Psoas muscle (tissue), 8 donors: ENCODE results near the gene BMP6. TPM values are rescaled to one million over a fixed set of nuclear protein-coding genes. Genes with fewer than 3 reads are reported as not detected.

Source experiments
- ATAC-seq, 4 donors: fragments of 200-7000 bp; cut with Tn5 transposase; one replicate each; pipeline ENCODE4 v1.9.1; 2020; ENCODE audit warnings: moderate library complexity in 3 of 4, mild to moderate bottlenecking in 2 of 4
- DNase-seq, 2 donors: peaks; one replicate each; pipeline ENCODE4 v3.0.0-alpha.2; 2020
- H3K27ac ChIP-seq: fragments of 200-600 bp; one replicate; pipeline ENCODE4 v1.8.0; 2022
- H3K27me3 ChIP-seq, 3 donors: fragments of 200-600 bp in 1 of 3; one replicate each; pipeline versions ENCODE4 v1.6.1 to v1.8.0; 2013 to 2022; ENCODE audit warnings: low read length in 2 of 3, mild to moderate bottlenecking in 2 of 3, moderate library complexity in 1 of 3; ENCODE audit not compliant: insufficient read depth in 3 of 3
- H3K36me3 ChIP-seq, 2 donors: fragments of 200-600 bp in 1 of 2; one replicate each; pipeline versions ENCODE4 v1.6.1 to v1.8.0; 2013 to 2022; ENCODE audit warnings: low read depth in 1 of 2, mild to moderate bottlenecking in 1 of 2, moderate library complexity in 1 of 2; ENCODE audit not compliant: insufficient read depth in 1 of 2
- H3K4me1 ChIP-seq: fragments of 200-600 bp; one replicate; pipeline ENCODE4 v1.8.0; 2022
- H3K4me3 ChIP-seq: fragments of 200-600 bp; one replicate; pipeline ENCODE4 v1.8.0; 2022; ENCODE audit warnings: mild to moderate bottlenecking
- H3K9me3 ChIP-seq: fragments of 200-600 bp; one replicate; pipeline ENCODE4 v1.8.0; 2022
- CTCF ChIP-seq: fragments of 200-600 bp; IDR thresholded peaks from one replicate; pipeline ENCODE4 v1.8.0; 2022; ENCODE audit warnings: antibody characterized with exemption
- WGBS, 3 donors: extraction: QIAGEN DNeasy Blood & Tissue Kit; methylation state at CpG; one replicate each; pipeline versions ENCODE4 v1.1.6 to v1.1.7; 2013; 5-methylcytosine and 5-hydroxymethylcytosine counted together
- intact Hi-C, 2 donors: fragments of 100-400 bp; cut with DNase I; formaldehyde crosslinking; loops; one replicate each; pipeline versions ENCODE4 v1.11.0 to v1.14.2; 2022
- polyA plus RNA-seq, 3 donors: library from polyadenylated mRNA; stranded (reverse); fragments of 200-250 nt; gene quantifications; one replicate each; pipeline ENCODE4 v1.2.3, GENCODE V29; 2013
- total RNA-seq, 4 donors: library from RNA; stranded (reverse); fragmentation: NEBNext Ultra II Directional in 2 of 4; extraction: Animal tissue kit (Norgen Biotek cat#: 25700) in 2 of 4; gene quantifications; one replicate each; pipeline versions ENCODE4 v1.2.1 to v1.2.4, GENCODE V29; 2021 to 2023
- donor health status: healthy with polysubstance abuse.
- donor health status: DM: no; HTN: no; CAD: no; lungs with moderate emphysema.
- donor health status: Bipolar disorder and iron deficiency.
- donor health status: healthy.
- donor health status: DM: yes; HTN: yes; CAD: no.
- donor health status: DM: no; HTN: no; CAD: no.
- donor health status: DM: no; HTN: no; CAD: no.
- donor health status: DM: yes; HTN: yes; CAD: no.

The BMP6 gene
- total and polyA plus RNA-seq, 7 donors = 0.96 to 4.9 (median 3.4) TPM

- no peak for DNase-seq
- H3K36me3 ChIP-seq = no peaks in the 10 kb centered on the region
- H3K27me3 ChIP-seq = peaks cover 0 to 8% (median 2%) of the 10 kb centered on the region in 3 donors
- H3K27ac ChIP-seq = no peak overlapping the region
- no peak for ATAC-seq
- H3K9me3 ChIP-seq = no peaks in the 10 kb centered on the region
- no peak overlapping the region for H3K4me3 ChIP-seq
- no peak for TF ChIP-seq CTCF
- 86 to 87% (median 87%) methylated on average over 7 of the region's 7 CpGs for WGBS, 3 donors
- H3K4me1 ChIP-seq = no peaks in the 10 kb centered on the region
- intact Hi-C loops = no loop called here
These were observed 24.3 kb downstream of the BMP6 start for GRCh38 chr6:7750197-7750596.

GRCh38 chr6:7758456-7758855 is 32.6 kb downstream of the BMP6 start:
- DNase-seq (peak; percentile 43 to 61), ATAC-seq (peak in 1 of 4 donors; percentile 33)
- H3K9me3 ChIP-seq = no peaks in the 10 kb centered on the region
- no peaks in the 10 kb centered on the region for H3K36me3 ChIP-seq
- intact Hi-C loops = no loop called here
- 26 to 29% (median 28%) methylated on average over 7 of the region's 7 CpGs for WGBS, 3 donors
- no peak overlapping the region for H3K27ac ChIP-seq
- peaks cover 0 to 8% (median 2%) of the 10 kb centered on the region in 3 donors for H3K27me3 ChIP-seq
- no peak for TF ChIP-seq CTCF
- no peaks in the 10 kb centered on the region for H3K4me1 ChIP-seq
- H3K4me3 ChIP-seq = no peak overlapping the region

DNA sequence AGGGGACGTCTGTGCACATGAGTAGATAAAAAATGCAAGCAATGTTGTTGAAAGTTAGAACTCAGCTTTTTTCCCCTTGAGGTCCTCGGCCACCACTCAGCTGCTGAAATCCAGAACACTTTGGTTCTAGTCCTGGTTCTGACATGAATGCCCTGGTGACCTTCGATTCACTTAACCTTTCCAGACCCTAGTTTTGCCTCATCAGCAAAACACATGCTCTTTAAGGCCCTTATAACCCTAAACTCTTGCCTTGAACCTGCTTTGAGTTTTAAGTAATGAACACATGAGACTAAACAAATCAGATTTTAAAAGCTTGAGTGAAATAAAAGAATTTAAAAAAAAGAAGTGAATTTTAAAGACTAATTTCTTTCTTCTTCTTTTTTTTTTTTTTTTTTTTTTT is 33.4 kb downstream of the BMP6 start:
- Histone ChIP-seq H3K27ac (no peak overlapping the region), H3K27me3 (peaks cover 0 to 14% (median 2%) of the 10 kb centered on the region in 3 donors), H3K4me3 (no peak overlapping the region), H3K9me3 (no peaks in the 10 kb centered on the region), H3K4me1 (no peaks in the 10 kb centered on the region), H3K36me3 (no peaks in the 10 kb centered on the region)
- no peak for ATAC-seq
- intact Hi-C loops = no loop called here
- WGBS, 3 donors = 71 to 81% (median 75%) methylated on average over 3 of the region's 3 CpGs
- TF ChIP-seq CTCF = no peak
- DNase-seq = no peak

DNA sequence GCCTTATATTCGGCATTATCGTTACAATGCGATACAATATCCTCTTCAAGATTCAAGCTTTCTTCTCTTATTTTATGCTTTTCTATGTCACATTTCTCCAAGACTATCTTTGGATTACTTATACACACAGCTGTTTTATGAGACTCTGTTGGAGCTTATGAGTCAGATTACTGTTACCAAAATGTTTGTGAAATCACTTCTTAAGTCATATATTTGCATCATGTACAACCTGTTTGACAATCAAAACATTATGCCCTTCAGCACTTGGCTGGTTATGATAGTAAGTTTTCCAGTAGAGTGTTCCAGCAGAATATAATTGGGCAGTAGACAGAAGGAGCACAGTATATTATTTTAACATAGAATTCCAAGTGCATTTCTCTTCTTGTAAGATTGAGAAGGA is 35.2 kb downstream of the BMP6 start:
- DNase-seq (no peak), ATAC-seq (no peak)
- Histone ChIP-seq H3K4me1 (no peaks in the 10 kb centered on the region), H3K4me3 (no peak overlapping the region), H3K36me3 (no peaks in the 10 kb centered on the region), H3K9me3 (no peaks in the 10 kb centered on the region), H3K27me3 (peaks cover 0 to 11% (median 3%) of the 10 kb centered on the region in 3 donors), H3K27ac (no peak overlapping the region)
- no peak for TF ChIP-seq CTCF
- WGBS, 3 donors = 94 to 98% (median 95%) methylated on average over 3 of the region's 3 CpGs
- intact Hi-C loops = no loop called here

- 68 to 75% (median 71%) methylated on average over 12 of the region's 12 CpGs for WGBS, 3 donors
- H3K27me3 ChIP-seq = peaks cover 0 to 11% (median 3%) of the 10 kb centered on the region in 3 donors
- ATAC-seq (no peak), DNase-seq (no peak)
- TF ChIP-seq CTCF = no peak
- no peaks in the 10 kb centered on the region for H3K9me3 ChIP-seq
- H3K4me3 ChIP-seq = no peak overlapping the region
- intact Hi-C loops = no loop called here
- H3K36me3 ChIP-seq = no peaks in the 10 kb centered on the region
- no peak overlapping the region for H3K27ac ChIP-seq
- no peaks in the 10 kb centered on the region for H3K4me1 ChIP-seq
These were observed 36.9 kb downstream of the BMP6 start for GRCh38 chr6:7762760-7763159.
